HEK293 (cell line): ENCODE measurements around the gene LRRC7.

ENCODE experiments used
- CTCF ChIA-PET: fragments of 350-600 bp; formaldehyde crosslinking; extraction: SDS; loops from one replicate; lab custom pipeline; 2021; ENCODE audit warnings: antibody characterized with exemption; lab: Yijun Ruan, JAX
- POLR2A ChIA-PET: fragments of 300-600 bp; formaldehyde crosslinking; extraction: SDS; loops from one replicate; lab custom pipeline; 2020; ENCODE audit warnings: antibody characterized with exemption, inconsistent platforms; lab: Yijun Ruan, JAX
- H3K27ac ChIP-seq: fragments of 200-500 bp; sonication (Bioruptor generic); 2 replicates; pipeline ENCODE4 v1.5.1; 2014; ENCODE audit warnings: low read depth, low read length, control low read depth, inconsistent platforms; ENCODE audit errors: extremely low read depth
- H3K36me3 ChIP-seq, 2 experiments: fragments of 200-500 bp in 1 of 2; sonication (Bioruptor generic) in 1 of 2; 1 replicate in 1 of 2; 2 replicates in 1 of 2; pipeline ENCODE4 v1.5.1; 2014 to 2017; ENCODE audit warnings: inconsistent platforms in 2 of 2, low read length in 2 of 2; ENCODE audit not compliant: control insufficient read depth in 2 of 2, insufficient read depth in 1 of 2
- H3K4me1 ChIP-seq: fragments of 200-500 bp; sonication (Bioruptor generic); 2 replicates; pipeline ENCODE4 v1.5.1; 2014; ENCODE audit warnings: mild to moderate bottlenecking, low read length, inconsistent platforms; ENCODE audit not compliant: control insufficient read depth, insufficient read depth
- H3K4me3 ChIP-seq: 2 replicates; pipeline ENCODE4 v1.5.1; 2011; ENCODE audit warnings: low read depth, mild to moderate bottlenecking, control low read depth, low read length, moderate library complexity
- H3K9me3 ChIP-seq: fragments of 200-500 bp; sonication (Bioruptor generic); 2 replicates; pipeline ENCODE4 v1.5.1; 2014; ENCODE audit warnings: low read depth, low read length, inconsistent platforms; ENCODE audit not compliant: control insufficient read depth, insufficient read depth
- INSM2 ChIP-seq: fragments of 450-650 bp; formaldehyde crosslinking; IDR thresholded peaks from 2 replicates; pipeline ENCODE4 v1.5.1; 2016; ENCODE audit warnings: missing biosample characterization, missing genetic modification characterization
- SCRT1 ChIP-seq: fragments of 450-650 bp; formaldehyde crosslinking; IDR thresholded peaks from 2 replicates; pipeline ENCODE4 v1.5.1; 2016; ENCODE audit warnings: missing biosample characterization, missing genetic modification characterization, borderline replicate concordance
- SP3 ChIP-seq: fragments of 450-650 bp; formaldehyde crosslinking; IDR thresholded peaks from 2 replicates; pipeline ENCODE4 v1.5.1; 2016; ENCODE audit warnings: missing biosample characterization, missing genetic modification characterization
- ZBTB17 ChIP-seq: fragments of 450-650 bp; formaldehyde crosslinking; IDR thresholded peaks from 2 replicates; pipeline ENCODE4 v1.5.1; 2016; ENCODE audit warnings: missing biosample characterization, missing genetic modification characterization
- ZBTB21 ChIP-seq: fragments of 450-650 bp; formaldehyde crosslinking; IDR thresholded peaks from 2 replicates; pipeline ENCODE4 v1.5.1; 2017; ENCODE audit warnings: missing biosample characterization, missing genetic modification characterization
- ZFHX2 ChIP-seq: fragments of 450-650 bp; formaldehyde crosslinking; conservative IDR thresholded peaks from 2 replicates; pipeline ENCODE4 v1.5.1; 2016; ENCODE audit warnings: missing biosample characterization, missing genetic modification characterization
- ZFP37 ChIP-seq: fragments of 450-650 bp; formaldehyde crosslinking; IDR thresholded peaks from 2 replicates; pipeline ENCODE4 v1.5.1; 2016; ENCODE audit warnings: missing biosample characterization, missing genetic modification characterization
- ZNF175 ChIP-seq: fragments of 450-650 bp; formaldehyde crosslinking; IDR thresholded peaks from 2 replicates; pipeline ENCODE4 v1.5.1; 2016; ENCODE audit warnings: missing biosample characterization, missing genetic modification characterization
- ZNF2 ChIP-seq: fragments of 450-650 bp; formaldehyde crosslinking; IDR thresholded peaks from 2 replicates; pipeline ENCODE4 v1.5.1; 2016; ENCODE audit warnings: missing biosample characterization, missing genetic modification characterization
- ZNF23 ChIP-seq: fragments of 450-650 bp; formaldehyde crosslinking; IDR thresholded peaks from 2 replicates; pipeline ENCODE4 v1.5.1; 2016; ENCODE audit warnings: missing biosample characterization, missing genetic modification characterization, borderline replicate concordance
- ZNF24 ChIP-seq: fragments of 450-650 bp; formaldehyde crosslinking; IDR thresholded peaks from 2 replicates; pipeline ENCODE4 v1.5.1; 2016; ENCODE audit warnings: missing biosample characterization, missing genetic modification characterization
- ZNF324 ChIP-seq: fragments of 450-650 bp; formaldehyde crosslinking; IDR thresholded peaks from 2 replicates; pipeline ENCODE4 v1.5.1; 2016; ENCODE audit warnings: missing biosample characterization, missing genetic modification characterization
- ZNF423 ChIP-seq: fragments of 450-650 bp; formaldehyde crosslinking; IDR thresholded peaks from 2 replicates; pipeline ENCODE4 v1.5.1; 2016; ENCODE audit warnings: missing biosample characterization, missing genetic modification characterization
- ZNF433 ChIP-seq: fragments of 450-650 bp; formaldehyde crosslinking; IDR thresholded peaks from 2 replicates; pipeline ENCODE4 v1.5.1; 2016; ENCODE audit warnings: missing biosample characterization, missing genetic modification characterization, low read depth
- ZNF501 ChIP-seq: fragments of 450-650 bp; formaldehyde crosslinking; IDR thresholded peaks from 2 replicates; pipeline ENCODE4 v1.5.1; 2016; ENCODE audit warnings: missing biosample characterization, missing genetic modification characterization
- ZNF510 ChIP-seq: fragments of 450-650 bp; formaldehyde crosslinking; IDR thresholded peaks from 2 replicates; pipeline ENCODE4 v1.5.1; 2018; ENCODE audit warnings: mild to moderate bottlenecking, missing genetic modification characterization, missing biosample characterization; ENCODE audit not compliant: insufficient replicate concordance
- ZNF513 ChIP-seq: fragments of 450-650 bp; IDR thresholded peaks from 2 replicates; pipeline ENCODE4 v1.5.1; 2018; ENCODE audit warnings: missing biosample characterization, missing genetic modification characterization
- ZNF560 ChIP-seq: fragments of 450-650 bp; formaldehyde crosslinking; IDR thresholded peaks from 2 replicates; pipeline ENCODE4 v1.5.1; 2017; ENCODE audit warnings: missing biosample characterization, missing genetic modification characterization, borderline replicate concordance
- ZNF571 ChIP-seq: fragments of 450-650 bp; formaldehyde crosslinking; IDR thresholded peaks from 2 replicates; pipeline ENCODE4 v1.5.0; 2017; ENCODE audit warnings: missing biosample characterization, missing genetic modification characterization
- ZNF580 ChIP-seq: fragments of 450-650 bp; formaldehyde crosslinking; IDR thresholded peaks from 2 replicates; pipeline ENCODE4 v1.5.1; 2016; ENCODE audit warnings: missing biosample characterization, missing genetic modification characterization
- ZNF623 ChIP-seq: fragments of 450-650 bp; formaldehyde crosslinking; IDR thresholded peaks from 2 replicates; pipeline ENCODE4 v1.5.1; 2016; ENCODE audit warnings: missing biosample characterization, missing genetic modification characterization
- ZNF645 ChIP-seq: fragments of 450-650 bp; formaldehyde crosslinking; IDR thresholded peaks from 2 replicates; pipeline ENCODE4; 2016; ENCODE audit warnings: missing biosample characterization, missing genetic modification characterization
- ZNF654 ChIP-seq: fragments of 450-650 bp; formaldehyde crosslinking; IDR thresholded peaks from 2 replicates; pipeline ENCODE4 v1.5.1; 2016; ENCODE audit warnings: low read depth, missing biosample characterization, missing genetic modification characterization
- ZNF677 ChIP-seq: fragments of 450-650 bp; IDR thresholded peaks from 2 replicates; pipeline ENCODE4 v1.5.0; 2018; ENCODE audit warnings: missing biosample characterization, mild to moderate bottlenecking, missing genetic modification characterization, moderate library complexity
- ZNF701 ChIP-seq: fragments of 450-650 bp; formaldehyde crosslinking; IDR thresholded peaks from 2 replicates; pipeline ENCODE4 v1.5.1; 2016; ENCODE audit warnings: missing biosample characterization, missing genetic modification characterization
- ZNF76 ChIP-seq: fragments of 450-650 bp; formaldehyde crosslinking; IDR thresholded peaks from 2 replicates; pipeline ENCODE4; 2016; ENCODE audit warnings: low read depth, missing biosample characterization, missing genetic modification characterization, borderline replicate concordance
- ZNF777 ChIP-seq: fragments of 450-650 bp; formaldehyde crosslinking; IDR thresholded peaks from 2 replicates; pipeline ENCODE4 v1.5.1; 2017; ENCODE audit warnings: missing biosample characterization, missing genetic modification characterization, borderline replicate concordance
- ZNF792 ChIP-seq: fragments of 450-650 bp; formaldehyde crosslinking; IDR thresholded peaks from 2 replicates; pipeline ENCODE4 v1.5.1; 2016; ENCODE audit warnings: missing biosample characterization, missing genetic modification characterization
- ZSCAN5A ChIP-seq: fragments of 450-650 bp; formaldehyde crosslinking; IDR thresholded peaks from 2 replicates; pipeline ENCODE4 v1.5.1; 2016; ENCODE audit warnings: missing biosample characterization, missing genetic modification characterization

LRRC7 gene

GRCh38 chr1:69754521-69754920, 186.8 kb downstream of the LRRC7 start (continued):
- TF ChIP-seq ZNF645 (no peak), ZFHX2 (tag by site-specific recombination) (no peak), ZNF510 (no peak), ZNF792 (tag by site-specific recombination) (no peak), ZNF580 (tag by site-specific recombination) (no peak), INSM2 (tag by site-specific recombination) (no peak), ZNF677 (no peak), ZNF23 (tag by site-specific recombination) (no peak), SP3 (tag by site-specific recombination) (no peak), ZNF175 (no peak), ZNF24 (tag by site-specific recombination) (no peak), ZNF433 (tag by site-specific recombination) (no peak)

- no peak overlapping the region for H3K27ac ChIP-seq
- TF ChIP-seq ZBTB17 (no peak), ZNF560 (tag by site-specific recombination) (no peak), SCRT1 (tag by site-specific recombination) (no peak), ZNF701 (tag by site-specific recombination) (no peak), ZNF76 (no peak)
- no peak overlapping the region for H3K4me3 ChIP-seq
- POLR2A ChIA-PET = no interaction called here
- CTCF ChIA-PET = no interaction called here
- no peaks in the 10 kb centered on the region for H3K4me1 ChIP-seq
- H3K9me3 ChIP-seq = no peaks in the 10 kb centered on the region
- H3K36me3 ChIP-seq = no peaks in the 10 kb centered on the region
Measured at GRCh38 chr1:69755647-69756046, 187.9 kb downstream of the LRRC7 start.

GRCh38 chr1:69765951-69766350, 198.2 kb downstream of the LRRC7 start:
- Histone ChIP-seq H3K36me3 (no peaks in the 10 kb centered on the region), H3K4me1 (no peaks in the 10 kb centered on the region), H3K9me3 (no peaks in the 10 kb centered on the region)
- ChIA-PET POLR2A (no interaction called here), CTCF (no interaction called here)
- TF ChIP-seq ZNF792 (tag by site-specific recombination) (no peak), ZFP37 (no peak), ZNF324 (no peak), ZNF654 (no peak), ZNF777 (tag by site-specific recombination) (no peak), ZNF513 (tag by site-specific recombination) (no peak), ZNF501 (no peak), ZNF623 (tag by site-specific recombination) (no peak), ZNF423 (tag by site-specific recombination) (no peak), ZNF560 (tag by site-specific recombination) (no peak), ZNF2 (tag by site-specific recombination) (no peak), ZNF571 (no peak), ZBTB21 (tag by site-specific recombination) (no peak), ZSCAN5A (tag by site-specific recombination) (no peak), SP3 (tag by site-specific recombination) (no peak)
- TF ChIP-seq, all 188 proteins: peak for 0
- Histone ChIP-seq H3K27ac (no peak overlapping the region), H3K4me3 (no peak overlapping the region)
